Neutrophil (primary cell): Measurements from ENCODE around the gene MAP2K1.
"Not testable (repeated sequence)": the region's sequence is repeated elsewhere in the genome, so short reads cannot be mapped to it uniquely, and the experiment has no call there.

Source experiments
- H3K27ac ChIP-seq: fragments of 200-600 bp; sonication (generic); 2 replicates; pipeline ENCODE4 v1.5.1; 2016; ENCODE audit warnings: mild to moderate bottlenecking, moderate library complexity
- H3K27me3 ChIP-seq: fragments of 200-600 bp; sonication (generic); 2 replicates; pipeline ENCODE4 v1.6.0; 2016; ENCODE audit warnings: mild to moderate bottlenecking
- H3K36me3 ChIP-seq: fragments of 200-600 bp; sonication (generic); 2 replicates; pipeline ENCODE4 v1.5.1; 2017
- H3K4me1 ChIP-seq, 2 experiments: fragments of 200-600 bp in 1 of 2; sonication (generic) in 1 of 2; 1 replicate in 1 of 2; 2 replicates in 1 of 2; pipeline versions ENCODE4 v1.5.1 to v1.6.1; 2013 to 2016; ENCODE audit warnings: low read depth in 1 of 2, low read length in 1 of 2, mild to moderate bottlenecking in 1 of 2, moderate library complexity in 1 of 2; ENCODE audit not compliant: control insufficient read depth in 1 of 2, insufficient read depth in 1 of 2
- H3K4me3 ChIP-seq, 2 experiments: fragments of 200-600 bp in 1 of 2; sonication (generic) in 1 of 2; 1 replicate in 1 of 2; 2 replicates in 1 of 2; pipeline ENCODE4 v1.5.1; 2013 to 2016; ENCODE audit warnings: low read depth in 1 of 2, low read length in 1 of 2, mild to moderate bottlenecking in 1 of 2, moderate library complexity in 1 of 2
- H3K9me3 ChIP-seq: fragments of 200-600 bp; sonication (generic); 2 replicates; pipeline ENCODE4 v1.5.1; 2016
- TF ChIP-seq, protein P1 (sequence below): fragments of 200-600 bp; sonication (generic); IDR thresholded peaks from 2 replicates; pipeline ENCODE4 v1.5.1; 2016; ENCODE audit warnings: antibody characterized with exemption

The MAP2K1 gene

DNA sequence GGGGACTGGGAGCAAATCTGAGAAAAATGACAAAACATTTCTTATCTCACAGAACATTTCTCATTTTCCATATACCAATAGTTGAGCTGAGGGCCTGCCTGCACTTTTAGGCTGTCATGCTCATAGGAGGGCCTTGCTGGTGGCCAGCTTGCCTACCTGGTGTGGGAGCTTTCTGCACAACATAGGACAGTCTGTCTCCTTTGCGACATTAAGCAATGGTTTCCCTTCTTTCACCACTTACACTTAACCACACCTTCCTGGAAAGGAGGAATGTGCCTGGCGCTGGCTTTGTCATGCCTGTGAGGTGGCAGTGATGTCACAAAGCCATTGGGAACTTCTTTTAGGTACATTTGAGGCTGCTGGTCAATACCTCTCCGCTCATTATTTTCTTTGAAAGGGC lies 105.1 kb downstream of the MAP2K1 start:
- Histone ChIP-seq H3K9me3 (no peaks in the 10 kb centered on the region), H3K36me3 (peaks cover 71% of the 10 kb centered on the region), H3K27ac (no peak overlapping the region), H3K4me3 (no peak overlapping the region), H3K4me1 (peaks cover 18 to 25% of the 10 kb centered on the region in 2 experiments), H3K27me3 (no peaks in the 10 kb centered on the region)
- TF ChIP-seq, protein P1, sequence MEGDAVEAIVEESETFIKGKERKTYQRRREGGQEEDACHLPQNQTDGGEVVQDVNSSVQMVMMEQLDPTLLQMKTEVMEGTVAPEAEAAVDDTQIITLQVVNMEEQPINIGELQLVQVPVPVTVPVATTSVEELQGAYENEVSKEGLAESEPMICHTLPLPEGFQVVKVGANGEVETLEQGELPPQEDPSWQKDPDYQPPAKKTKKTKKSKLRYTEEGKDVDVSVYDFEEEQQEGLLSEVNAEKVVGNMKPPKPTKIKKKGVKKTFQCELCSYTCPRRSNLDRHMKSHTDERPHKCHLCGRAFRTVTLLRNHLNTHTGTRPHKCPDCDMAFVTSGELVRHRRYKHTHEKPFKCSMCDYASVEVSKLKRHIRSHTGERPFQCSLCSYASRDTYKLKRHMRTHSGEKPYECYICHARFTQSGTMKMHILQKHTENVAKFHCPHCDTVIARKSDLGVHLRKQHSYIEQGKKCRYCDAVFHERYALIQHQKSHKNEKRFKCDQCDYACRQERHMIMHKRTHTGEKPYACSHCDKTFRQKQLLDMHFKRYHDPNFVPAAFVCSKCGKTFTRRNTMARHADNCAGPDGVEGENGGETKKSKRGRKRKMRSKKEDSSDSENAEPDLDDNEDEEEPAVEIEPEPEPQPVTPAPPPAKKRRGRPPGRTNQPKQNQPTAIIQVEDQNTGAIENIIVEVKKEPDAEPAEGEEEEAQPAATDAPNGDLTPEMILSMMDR, result no peak

DNA sequence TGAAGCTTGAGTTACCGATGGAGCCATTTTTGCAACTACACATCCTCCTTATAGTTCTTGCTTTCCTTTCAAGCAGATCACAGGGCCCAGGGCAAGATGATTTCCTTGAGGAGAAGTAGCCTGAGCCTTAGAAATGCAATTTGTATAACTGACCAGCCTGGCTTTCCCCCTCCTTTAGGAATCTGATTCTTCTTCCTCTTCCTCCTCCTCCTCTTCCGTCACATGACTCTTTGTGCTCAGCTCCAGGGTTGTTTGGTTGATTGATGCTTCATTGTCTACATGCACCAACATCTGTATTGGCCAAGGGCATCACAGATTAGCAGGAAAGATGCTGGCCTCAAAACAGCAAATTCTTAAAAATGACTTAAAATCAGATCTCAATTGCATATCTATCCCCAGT lies 107.5 kb downstream of the MAP2K1 start:
- Histone ChIP-seq H3K27me3 (no peaks in the 10 kb centered on the region), H3K27ac (peak overlapping the region; percentile 38), H3K4me1 (peaks cover 32 to 36% of the 10 kb centered on the region in 2 experiments), H3K36me3 (peaks cover 47% of the 10 kb centered on the region), H3K9me3 (no peaks in the 10 kb centered on the region), H3K4me3 (no peak overlapping the region)
- TF ChIP-seq, protein P1, result no peak

DNA sequence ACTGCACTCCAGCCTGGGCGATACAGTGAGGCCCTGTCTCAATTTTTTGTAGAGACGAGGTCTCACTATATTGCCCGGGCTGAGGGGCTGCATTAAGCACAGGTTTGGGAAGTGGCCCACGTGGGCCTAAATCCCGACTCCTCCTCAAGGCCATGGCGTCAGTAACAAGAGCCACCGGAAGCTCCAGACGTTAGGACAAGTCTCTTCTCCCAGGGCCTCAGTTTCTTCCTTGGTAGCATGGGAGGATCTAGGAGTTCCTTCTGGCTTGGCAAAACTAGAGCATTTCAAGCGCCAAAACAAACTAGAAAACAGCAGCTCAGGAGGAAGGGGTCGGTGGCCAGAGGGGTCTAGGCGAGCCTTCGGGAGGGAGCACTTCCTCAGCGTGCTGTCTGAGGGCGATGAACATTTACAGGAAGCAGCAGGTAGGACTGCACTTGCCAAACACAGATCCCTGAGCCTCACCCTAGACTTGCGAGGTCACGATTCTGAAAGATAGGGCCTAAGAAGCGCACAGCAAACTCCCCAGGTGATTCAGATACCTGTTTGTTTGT lies 110.3 kb downstream of the MAP2K1 start:
- TF ChIP-seq, protein P1, result no peak
- Histone ChIP-seq H3K27me3 (no peaks in the 10 kb centered on the region), H3K4me3 (peak overlapping the region; percentile 73 to 81), H3K4me1 (peaks cover 27 to 37% of the 10 kb centered on the region in 2 experiments), H3K36me3 (peaks cover 41% of the 10 kb centered on the region), H3K27ac (peak overlapping the region; percentile 86), H3K9me3 (no peaks in the 10 kb centered on the region)

DNA sequence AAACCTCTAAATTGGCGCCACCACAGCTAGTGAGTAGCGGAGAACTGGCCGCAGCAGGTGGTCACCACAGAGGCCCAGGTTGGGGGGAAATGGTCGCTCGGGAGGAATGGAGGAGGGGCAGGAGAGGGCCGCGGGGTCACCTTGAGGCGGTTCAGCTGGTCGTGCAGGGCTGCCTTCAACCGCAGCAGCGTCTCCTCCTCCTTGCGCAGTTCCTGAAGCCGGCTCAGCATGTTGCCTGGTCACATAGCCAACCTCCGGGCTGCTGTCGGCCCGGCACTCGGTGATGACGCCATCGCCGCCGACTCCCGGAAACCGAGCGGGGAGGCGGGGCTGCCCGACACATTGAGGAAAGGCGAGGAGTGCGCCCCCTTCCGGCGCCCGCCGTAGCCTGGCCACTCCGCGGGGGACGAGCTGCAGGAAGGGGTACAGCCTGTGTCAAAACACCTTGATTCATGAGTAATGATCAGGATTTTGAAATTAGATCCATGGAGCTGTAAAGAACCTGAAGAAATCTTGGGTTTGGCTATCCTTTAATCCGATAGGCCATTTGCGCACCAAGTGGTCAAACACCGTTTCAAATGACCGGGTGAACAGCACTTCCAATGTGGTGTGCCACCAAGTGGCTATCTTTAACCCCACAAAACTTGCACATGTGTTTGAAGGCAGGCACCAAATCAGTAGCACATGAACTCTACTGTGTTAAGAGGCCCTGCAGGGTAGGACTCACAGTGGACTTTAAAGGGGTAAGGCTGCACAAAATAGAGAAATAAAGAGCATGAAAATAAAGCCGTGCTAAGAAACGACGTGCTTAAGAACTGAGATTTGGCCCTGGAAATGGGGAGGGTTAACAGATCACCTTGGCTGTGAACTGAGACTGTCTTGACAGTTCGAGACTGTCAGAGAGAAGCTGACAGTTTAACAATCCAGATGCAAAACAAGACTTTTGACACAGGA lies 111.1 kb downstream of the MAP2K1 start, which contains the start of gene SNAPC5:
Gene SNAPC5 (minus strand): TSS at position 261 of the 954 bp plus-strand sequence. CDS start 31 bp downstream, at position 230.
- peak within 1 kb of the TSS; percentile 73 to 81 for H3K4me3 ChIP-seq
- no peaks in the 10 kb centered on the region for H3K9me3 ChIP-seq
- TF ChIP-seq, protein P1, result peak; percentile 96
- peaks cover 26 to 37% of the 10 kb centered on the region in 2 experiments for H3K4me1 ChIP-seq
- peak within 1 kb of the TSS; percentile 86 for H3K27ac ChIP-seq
- H3K27me3 ChIP-seq, result no peaks in the 10 kb centered on the region
- peaks cover 38% of the 10 kb centered on the region for H3K36me3 ChIP-seq

DNA sequence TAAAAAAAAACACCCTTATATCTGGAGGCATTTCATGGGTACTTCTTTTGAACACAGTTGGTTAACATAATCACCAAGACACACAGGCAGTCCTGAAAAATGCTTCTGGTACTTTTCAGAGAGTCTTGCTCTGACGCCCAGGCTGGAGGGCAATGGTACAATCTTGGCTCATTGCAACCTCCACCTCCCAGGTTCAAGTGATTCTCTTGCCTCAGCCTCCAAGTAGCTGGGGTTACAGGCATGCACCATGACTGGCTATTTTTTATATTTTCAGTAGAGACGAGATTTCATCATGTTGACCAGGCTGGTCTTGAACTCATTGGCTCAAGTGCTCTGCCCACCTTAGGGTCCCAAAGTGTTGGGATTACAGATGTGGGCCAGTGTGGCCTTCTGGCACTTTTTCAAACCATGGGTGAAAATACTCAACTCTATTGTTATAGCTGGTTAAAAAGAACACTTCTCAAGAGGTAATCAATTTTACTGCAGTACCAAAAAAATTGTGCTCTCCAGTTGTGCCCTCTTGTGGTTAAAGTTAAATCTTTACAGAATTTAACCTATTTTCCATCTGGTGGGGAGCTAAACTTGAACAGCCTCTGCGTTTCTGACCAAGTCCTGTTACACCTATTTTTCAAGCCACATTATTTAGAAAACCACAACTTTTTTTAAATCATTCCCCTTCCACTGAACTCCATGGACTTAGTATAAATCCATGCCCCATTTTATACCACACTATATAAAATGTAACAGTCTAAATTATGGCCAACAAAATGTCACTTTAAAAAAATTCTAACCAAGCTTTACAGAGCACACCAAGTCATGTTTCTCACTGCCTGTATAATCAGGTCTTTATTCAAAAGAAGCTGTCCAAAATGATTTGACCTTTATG lies 112.0 kb downstream of the MAP2K1 start:
- Histone ChIP-seq H3K27me3 (no peaks in the 10 kb centered on the region), H3K4me1 (peaks cover 29 to 43% of the 10 kb centered on the region in 2 experiments), H3K9me3 (no peaks in the 10 kb centered on the region), H3K4me3 (no peak overlapping the region), H3K27ac (peak overlapping the region; percentile 86), H3K36me3 (peaks cover 29% of the 10 kb centered on the region)
- TF ChIP-seq, protein P1, result no peak

DNA sequence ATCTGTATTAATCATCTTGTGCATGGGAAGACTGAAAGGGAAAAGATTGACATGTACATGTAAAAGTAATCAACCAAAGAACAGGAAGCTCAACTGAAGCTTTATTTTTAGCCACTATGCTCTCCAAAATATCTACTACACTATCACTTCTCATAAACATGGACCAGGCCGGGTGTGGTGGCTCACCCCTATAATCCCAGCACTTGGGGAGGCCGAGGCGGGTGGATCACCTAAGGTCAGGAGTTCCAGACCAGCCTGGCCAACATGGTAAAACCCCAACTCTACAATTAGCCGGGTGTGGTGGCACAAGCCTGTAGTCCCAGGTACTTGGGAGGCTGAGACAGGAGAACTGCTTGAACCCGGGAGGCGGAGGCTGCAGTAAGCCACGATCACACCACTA lies 113.6 kb downstream of the MAP2K1 start:
- peaks cover 22% of the 10 kb centered on the region for H3K36me3 ChIP-seq
- H3K4me3 ChIP-seq, H3K27ac ChIP-seq, H3K27me3 ChIP-seq, H3K9me3 ChIP-seq: not testable (repeated sequence)
- peaks cover 31 to 42% of the 10 kb centered on the region in 2 experiments for H3K4me1 ChIP-seq
